HUDEP-2 (cell line): ENCODE measurements around the gene KISS1R.

Experiments
- DNase-seq, 76 experiments: peaks; one replicate each; lab custom pipeline; 2025; ENCODE audit not compliant: unreplicated experiment in 76 of 76; lab: John Stamatoyannopoulos, UW

KISS1R gene

GRCh38 chr19:934865-935479, 17.8 kb downstream of the KISS1R start:
- peak in 59 of 76 experiments; percentile 24 to 73 (median 54) for DNase-seq

GRCh38 chr19:936175-936546, 19.0 kb downstream of the KISS1R start:
- DNase-seq: no peak

GRCh38 chr19:937259-937694, 20.1 kb downstream of the KISS1R start:
- DNase-seq: no peak

- no peak for DNase-seq
These were observed 21.2 kb downstream of the KISS1R start for GRCh38 chr19:938233-938923.

GRCh38 chr19:939439-939838, 22.3 kb downstream of the KISS1R start:
- DNase-seq: no peak

GRCh38 chr19:939922-940321, 22.8 kb downstream of the KISS1R start:
- DNase-seq: no peak

GRCh38 chr19:940591-941291, 23.6 kb downstream of the KISS1R start:
- peak in 74 of 76 experiments; percentile 57 to 98 (median 94) for DNase-seq

- DNase-seq: peak in 1 of 76 experiments; percentile 46
These were observed 24.4 kb downstream of the KISS1R start for GRCh38 chr19:941292-942132.

GRCh38 chr19:942133-942645, 25.1 kb downstream of the KISS1R start:
- DNase-seq: no peak

- DNase-seq: no peak
These were observed 26.5 kb downstream of the KISS1R start for GRCh38 chr19:943551-944170.

- peak in 75 of 76 experiments; percentile 76 to 99 (median 98) for DNase-seq
These were observed 27.0 kb downstream of the KISS1R start for GRCh38 chr19:944171-944567.

- DNase-seq: peak in 14 of 76 experiments; percentile 11 to 62 (median 18)
These were observed 27.6 kb downstream of the KISS1R start for GRCh38 chr19:944663-945241.

GRCh38 chr19:945401-946252, 28.5 kb downstream of the KISS1R start:
- no peak for DNase-seq

- no peak for DNase-seq
These were observed 30.1 kb downstream of the KISS1R start for GRCh38 chr19:947090-947706.

GRCh38 chr19:947707-948539, 30.8 kb downstream of the KISS1R start:
- DNase-seq: no peak

GRCh38 chr19:948842-949496, 31.8 kb downstream of the KISS1R start:
- DNase-seq: no peak
